Colonic mucosa (tissue), 4 donors: ENCODE data around the gene SSRP1. TPM values are rescaled to one million over a fixed set of nuclear protein-coding genes. Genes with fewer than 3 reads are reported as not detected.

Source experiments
- DNase-seq: peaks from one replicate; pipeline ENCODE4 v3.0.0-alpha.2; 2020
- H3K27ac ChIP-seq: fragments of 200-600 bp; one replicate; pipeline ENCODE4 v1.8.0; 2021
- H3K27me3 ChIP-seq: fragments of 200-600 bp; one replicate; pipeline ENCODE4 v1.8.0; 2021
- H3K36me3 ChIP-seq: fragments of 200-600 bp; one replicate; pipeline ENCODE4 v1.8.0; 2021
- H3K4me1 ChIP-seq: fragments of 200-600 bp; one replicate; pipeline ENCODE4 v1.8.0; 2021; ENCODE audit warnings: mild to moderate bottlenecking
- H3K4me3 ChIP-seq: fragments of 200-600 bp; one replicate; pipeline ENCODE4 v1.8.0; 2021
- H3K9ac ChIP-seq, 2 donors: one replicate each; pipeline ENCODE4 v1.7.0; 2013; ENCODE audit warnings: control low read depth in 2 of 2, low read depth in 2 of 2, low read length in 2 of 2
- H3K9me3 ChIP-seq: fragments of 200-600 bp; one replicate; pipeline ENCODE4 v1.8.0; 2021
- CTCF ChIP-seq: fragments of 200-600 bp; IDR thresholded peaks from one replicate; pipeline ENCODE4 v1.8.0; 2022; ENCODE audit warnings: antibody characterized with exemption, mild to moderate bottlenecking
- intact Hi-C: fragments of 100-400 bp; cut with DNase I; formaldehyde crosslinking; loops from one replicate; pipeline ENCODE4 v1.14.1; 2022
- total RNA-seq, 2 donors: library from RNA; stranded (reverse); fragmentation: NEBNext Ultra II Directional in 1 of 2; extraction: Animal tissue kit (Norgen Biotek cat#: 25700) in 1 of 2; gene quantifications; one replicate each; pipeline ENCODE4 v1.2.1, GENCODE V29; 2021
- donor health status: healthy.
- donor health status: DM: no; HTN: no; CAD: no.
- donor health status: DM: no; HTN: no; CAD: no.

Gene SSRP1
- total RNA-seq, 2 donors from 2014 or later, result 72.7 to 162 TPM

GRCh38 chr11:57347336-57347735 lies 11.6 kb upstream of the SSRP1 start:
- no peak overlapping the region for H3K4me3 ChIP-seq
- no peak for TF ChIP-seq CTCF
- H3K9me3 ChIP-seq, result no peaks in the 10 kb centered on the region
- H3K9ac ChIP-seq, result no peak overlapping the region
- no peaks in the 10 kb centered on the region for H3K27me3 ChIP-seq
- H3K4me1 ChIP-seq, result no peaks in the 10 kb centered on the region
- DNase-seq, result no peak
- intact Hi-C loops, result loop anchor here (5.0 kb wide), 1 partner anchor 295 kb away; no protein-coding TSS in a partner anchor
- no peak overlapping the region for H3K27ac ChIP-seq
- no peaks in the 10 kb centered on the region for H3K36me3 ChIP-seq

- no peaks in the 10 kb centered on the region for H3K36me3 ChIP-seq
- no peaks in the 10 kb centered on the region for H3K9me3 ChIP-seq
- intact Hi-C loops, result loop anchor here (5.0 kb wide), 1 partner anchor 297 kb away; no protein-coding TSS in a partner anchor
- no peaks in the 10 kb centered on the region for H3K27me3 ChIP-seq
- H3K4me3 ChIP-seq, result no peak overlapping the region
- H3K4me1 ChIP-seq, result no peaks in the 10 kb centered on the region
- DNase-seq, result peak; percentile 86
- no peak overlapping the region for H3K27ac ChIP-seq
- peak overlapping the region in 1 of 2 donors; percentile 43 for H3K9ac ChIP-seq
- TF ChIP-seq CTCF, result peak; percentile 80
Observed at GRCh38 chr11:57345555-57346211, 10.0 kb upstream of the SSRP1 start.

GRCh38 chr11:57344826-57345225 lies 9.1 kb upstream of the SSRP1 start:
- Histone ChIP-seq H3K9me3 (no peaks in the 10 kb centered on the region), H3K27ac (no peak overlapping the region), H3K9ac (no peak overlapping the region), H3K27me3 (no peaks in the 10 kb centered on the region), H3K4me3 (no peak overlapping the region), H3K4me1 (no peaks in the 10 kb centered on the region), H3K36me3 (no peaks in the 10 kb centered on the region)
- intact Hi-C loops, result loop anchor here (5.0 kb wide), 1 partner anchor 297 kb away; no protein-coding TSS in a partner anchor
- TF ChIP-seq CTCF, result no peak
- no peak for DNase-seq

- Histone ChIP-seq H3K36me3 (no peaks in the 10 kb centered on the region), H3K4me3 (no peak overlapping the region), H3K27ac (no peak overlapping the region), H3K27me3 (no peaks in the 10 kb centered on the region), H3K9me3 (no peaks in the 10 kb centered on the region), H3K4me1 (no peaks in the 10 kb centered on the region), H3K9ac (no peak overlapping the region)
- no peak for DNase-seq
- TF ChIP-seq CTCF, result no peak
- intact Hi-C loops, result no loop called here
Observed at GRCh38 chr11:57343825-57344224, 8.1 kb upstream of the SSRP1 start.

GRCh38 chr11:57342702-57343101 lies 7.0 kb upstream of the SSRP1 start:
- no peaks in the 10 kb centered on the region for H3K36me3 ChIP-seq
- no peaks in the 10 kb centered on the region for H3K27me3 ChIP-seq
- no peaks in the 10 kb centered on the region for H3K9me3 ChIP-seq
- no peak overlapping the region for H3K4me3 ChIP-seq
- H3K27ac ChIP-seq, result no peak overlapping the region
- DNase-seq, result no peak
- no peak for TF ChIP-seq CTCF
- no peak overlapping the region for H3K9ac ChIP-seq
- no peaks in the 10 kb centered on the region for H3K4me1 ChIP-seq
- intact Hi-C loops, result no loop called here
